GM15510 (cell line): ENCODE measurements around the gene ADGRL3.

Experiments
- POLR2A ChIP-seq: IDR thresholded peaks from 3 replicates; pipeline ENCODE4 v1.6.1; 2011; ENCODE audit warnings: borderline replicate concordance; ENCODE audit not compliant: insufficient read length; ENCODE audit errors: extremely low read depth

Gene ADGRL3

GRCh38 chr4:61714387-61714911, 514.3 kb downstream of the ADGRL3 start:
- no peak for TF ChIP-seq POLR2A

GRCh38 chr4:61716426-61716825, 516.3 kb downstream of the ADGRL3 start:
- no peak for TF ChIP-seq POLR2A

- TF ChIP-seq POLR2A: no peak
Measured at GRCh38 chr4:61723492-61723891, 523.4 kb downstream of the ADGRL3 start.

- no peak for TF ChIP-seq POLR2A
Measured at GRCh38 chr4:61727286-61727685, 527.2 kb downstream of the ADGRL3 start.

GRCh38 chr4:61734409-61734808, 534.3 kb downstream of the ADGRL3 start:
- no peak for TF ChIP-seq POLR2A

GRCh38 chr4:61739887-61740286, 539.8 kb downstream of the ADGRL3 start:
- TF ChIP-seq POLR2A: no peak

- no peak for TF ChIP-seq POLR2A
Measured at GRCh38 chr4:61740886-61741285, 540.8 kb downstream of the ADGRL3 start.

- no peak for TF ChIP-seq POLR2A
Measured at GRCh38 chr4:61741327-61742096, 541.4 kb downstream of the ADGRL3 start.

- no peak for TF ChIP-seq POLR2A
Measured at GRCh38 chr4:61750810-61751209, 550.7 kb downstream of the ADGRL3 start.

- TF ChIP-seq POLR2A: no peak
Measured at GRCh38 chr4:61752617-61753016, 552.5 kb downstream of the ADGRL3 start.

GRCh38 chr4:61753739-61754138, 553.6 kb downstream of the ADGRL3 start:
- TF ChIP-seq POLR2A: no peak

- TF ChIP-seq POLR2A: no peak
Measured at GRCh38 chr4:61760820-61761219, 560.7 kb downstream of the ADGRL3 start.

GRCh38 chr4:61762722-61763627, 562.8 kb downstream of the ADGRL3 start:
- no peak for TF ChIP-seq POLR2A

GRCh38 chr4:61763682-61764081, 563.6 kb downstream of the ADGRL3 start:
- TF ChIP-seq POLR2A: no peak

- no peak for TF ChIP-seq POLR2A
Measured at GRCh38 chr4:61770456-61770855, 570.3 kb downstream of the ADGRL3 start.
